ENCODE measurements around the gene RGS18.
"Not testable (repeated sequence)": the region's sequence is repeated elsewhere in the genome, so short reads cannot be mapped to it uniquely, and the experiment has no call there.

The RGS18 gene

DNA sequence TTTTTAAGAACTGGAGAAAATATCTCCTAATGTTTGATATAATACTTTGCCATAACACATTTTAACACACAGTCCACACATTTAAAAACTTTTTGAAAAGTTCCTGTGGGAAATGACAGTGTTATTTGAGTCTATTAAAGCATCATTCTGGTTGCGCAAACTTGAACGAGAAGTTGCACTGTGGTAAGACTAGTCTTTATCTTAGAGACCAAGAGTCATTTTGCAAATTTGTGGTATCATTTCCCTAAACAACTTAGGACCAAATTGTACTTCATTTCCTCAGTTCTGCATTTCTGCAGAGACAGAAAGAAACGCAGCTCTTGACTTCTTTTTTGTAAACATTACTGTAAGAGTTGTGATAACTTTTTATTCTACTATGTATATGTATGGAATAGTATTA is at the start of gene RGS18:
Gene RGS18, plus strand, starts transcription at position 282 of the 400 bp plus-strand sequence. CDS start 176 bp downstream, outside the sequence.
- DNase-seq = peak; percentile 17

DNA sequence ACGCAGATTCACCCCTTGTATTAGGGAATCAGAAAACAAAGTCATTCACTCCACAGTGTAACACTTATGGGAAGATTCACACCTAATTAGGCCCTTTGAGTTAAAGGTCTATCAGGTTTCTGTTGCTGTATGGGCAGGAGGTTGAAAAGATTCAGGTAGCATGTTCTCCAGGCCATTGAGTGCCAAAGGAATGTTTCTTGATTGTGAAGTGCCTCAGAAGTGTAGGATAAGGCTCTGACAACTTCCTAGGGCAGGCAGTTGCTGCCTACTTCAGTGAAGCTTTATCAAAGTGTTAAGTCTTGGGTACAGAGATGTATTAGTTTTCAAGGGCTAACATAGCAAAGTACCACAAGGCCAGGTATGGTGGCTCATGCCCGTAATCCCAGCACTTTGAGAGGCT is 48.7 kb upstream of the RGS18 start:
- DNase-seq = no peak

DNA sequence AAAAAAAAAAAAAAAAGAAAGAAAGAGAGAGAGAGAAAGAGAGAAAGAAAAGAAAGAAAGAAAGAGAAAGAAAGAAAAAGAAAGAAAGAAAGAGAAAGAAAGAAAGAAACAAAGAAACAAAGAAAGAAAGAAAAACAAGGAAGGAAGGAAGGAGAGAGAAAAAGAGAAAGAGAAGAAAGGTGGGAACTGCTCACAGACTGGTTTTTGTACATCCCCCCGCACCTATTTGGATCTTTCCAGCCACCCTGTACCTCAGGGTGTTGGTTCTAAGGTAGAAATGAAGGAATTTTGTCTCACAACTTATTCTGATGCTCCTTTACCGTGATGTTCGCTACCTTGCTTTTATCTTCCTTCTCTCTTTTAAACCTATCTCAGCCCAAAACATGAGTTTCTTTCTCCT is 43.3 kb upstream of the RGS18 start:
- no peak for DNase-seq

GRCh38 chr1:192118881-192119405 is 39.3 kb upstream of the RGS18 start:
- no peak for DNase-seq

- no peak for DNase-seq
Measured at GRCh38 chr1:192119701-192120100, 38.6 kb upstream of the RGS18 start.

DNA sequence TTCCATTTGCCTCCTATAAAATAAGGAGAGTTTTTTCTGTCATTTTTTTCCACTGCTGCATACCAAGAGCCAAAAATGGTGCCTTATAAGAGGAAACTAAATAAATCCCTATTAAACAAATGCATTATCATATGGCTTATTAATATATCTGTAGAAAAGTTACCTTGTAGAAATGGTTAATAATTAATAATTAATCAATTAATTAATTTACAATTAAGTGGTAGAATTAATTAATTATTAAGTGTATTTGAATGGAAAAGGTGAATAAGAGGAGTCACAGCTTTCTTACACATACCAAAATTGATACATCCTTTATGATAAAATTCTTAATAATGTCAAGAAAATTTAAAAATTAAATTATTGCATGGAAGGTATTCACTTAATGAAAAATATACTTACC is 35.6 kb upstream of the RGS18 start:
- no peak for DNase-seq

DNA sequence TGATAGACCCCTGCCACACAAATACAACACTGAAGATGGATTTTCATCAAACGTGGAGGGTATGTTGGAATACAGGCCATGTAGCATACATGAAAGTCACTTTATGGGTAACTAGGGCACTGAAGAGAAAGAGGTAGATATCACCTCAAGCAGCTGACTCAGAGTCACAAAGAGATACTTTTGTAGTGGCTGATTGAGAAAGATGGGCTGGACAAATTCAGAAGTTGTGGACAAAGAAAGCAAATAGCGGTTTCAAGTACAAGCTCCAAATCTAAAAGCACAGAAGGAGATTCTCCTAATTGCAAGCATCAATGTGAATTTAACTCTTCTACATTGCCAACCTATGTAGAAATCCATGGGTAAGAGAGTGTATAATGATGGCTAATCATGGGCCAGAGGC is 35.0 kb upstream of the RGS18 start:
- no peak for DNase-seq

DNA sequence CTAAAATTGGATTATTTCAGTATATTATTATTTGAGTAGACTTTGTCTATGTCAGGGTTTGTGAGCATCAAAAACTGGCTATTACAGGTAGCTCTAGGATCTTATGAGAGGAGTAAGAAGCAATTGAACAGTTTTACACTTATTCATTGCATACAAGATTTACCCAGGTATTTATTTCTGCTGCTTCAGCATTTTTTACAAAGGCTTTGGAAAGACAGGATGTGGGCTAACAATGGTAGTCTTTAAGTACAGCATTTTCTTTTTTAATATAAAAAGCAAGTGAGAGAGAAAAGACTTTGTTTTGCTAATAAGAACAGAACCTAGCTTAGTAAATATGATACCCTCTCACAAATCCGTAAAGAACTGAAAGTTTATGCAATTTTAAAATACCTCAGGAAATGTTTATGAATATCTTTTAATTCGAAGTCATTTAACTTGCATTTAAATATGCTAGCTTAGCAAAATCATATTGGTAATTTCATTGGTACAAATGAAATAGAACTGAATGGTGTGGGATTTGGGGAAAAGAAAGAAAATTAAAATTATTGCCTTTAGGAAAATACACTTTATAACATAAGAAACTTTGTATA is 32.1 kb upstream of the RGS18 start:
- no peak for DNase-seq

GRCh38 chr1:192130175-192130574 is 28.1 kb upstream of the RGS18 start:
- no peak for DNase-seq

GRCh38 chr1:192130865-192131264 is 27.4 kb upstream of the RGS18 start:
- DNase-seq = not testable (repeated sequence)

GRCh38 chr1:192131914-192132313 is 26.3 kb upstream of the RGS18 start:
- DNase-seq = no peak

DNA sequence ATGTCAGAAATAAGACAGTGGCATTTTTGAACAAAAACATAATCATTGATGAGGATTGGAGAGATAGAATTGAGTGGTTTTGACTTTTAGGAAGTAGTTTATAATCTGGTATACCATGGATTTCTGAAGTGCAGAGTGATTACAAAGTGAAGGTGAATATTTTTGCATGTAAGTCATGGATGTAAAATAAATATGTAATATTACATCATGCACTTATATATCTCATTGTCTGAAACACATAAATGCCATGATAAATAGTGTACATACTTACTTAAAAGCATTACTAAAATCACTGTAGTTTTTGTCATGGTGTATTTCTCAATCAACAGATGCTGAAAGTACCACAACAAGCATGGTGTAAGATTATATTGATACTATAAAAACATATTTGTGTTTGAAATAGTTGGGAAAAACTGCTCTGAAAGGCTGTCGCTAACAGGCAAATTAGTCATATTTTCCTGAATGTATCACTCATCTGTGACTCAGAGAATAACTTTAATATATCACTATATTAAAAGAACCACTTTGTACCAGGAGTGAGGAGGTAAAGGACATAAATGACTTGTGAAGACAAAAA is 24.8 kb upstream of the RGS18 start:
- no peak for DNase-seq

- no peak for DNase-seq
Measured at GRCh38 chr1:192140382-192140781, 17.9 kb upstream of the RGS18 start.

GRCh38 chr1:192147221-192147620 is 11.0 kb upstream of the RGS18 start:
- no peak for DNase-seq

DNA sequence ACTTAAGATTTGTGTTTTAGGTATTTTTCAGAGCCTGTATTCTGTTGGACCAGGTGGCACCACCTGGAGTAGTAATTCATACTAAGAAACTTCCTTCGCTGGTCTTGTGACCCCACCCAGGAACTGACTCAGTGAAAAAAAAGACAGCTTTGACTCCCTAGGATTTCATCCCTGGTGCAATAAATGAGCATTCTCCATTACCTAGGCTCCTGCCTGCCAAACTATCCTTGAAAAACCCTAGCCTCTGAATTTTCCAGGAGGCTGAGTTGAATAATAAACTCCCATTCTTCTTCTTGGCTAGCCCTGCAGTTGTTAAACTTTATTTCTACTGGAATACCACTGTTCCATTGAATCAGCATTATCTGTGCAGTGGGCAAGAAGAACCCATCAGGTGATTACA is 10.6 kb upstream of the RGS18 start:
- DNase-seq = no peak

- no peak for DNase-seq
Measured at GRCh38 chr1:192151176-192151575, 7.1 kb upstream of the RGS18 start.

GRCh38 chr1:192153276-192153675 is 5.0 kb upstream of the RGS18 start:
- no peak for DNase-seq

DNA sequence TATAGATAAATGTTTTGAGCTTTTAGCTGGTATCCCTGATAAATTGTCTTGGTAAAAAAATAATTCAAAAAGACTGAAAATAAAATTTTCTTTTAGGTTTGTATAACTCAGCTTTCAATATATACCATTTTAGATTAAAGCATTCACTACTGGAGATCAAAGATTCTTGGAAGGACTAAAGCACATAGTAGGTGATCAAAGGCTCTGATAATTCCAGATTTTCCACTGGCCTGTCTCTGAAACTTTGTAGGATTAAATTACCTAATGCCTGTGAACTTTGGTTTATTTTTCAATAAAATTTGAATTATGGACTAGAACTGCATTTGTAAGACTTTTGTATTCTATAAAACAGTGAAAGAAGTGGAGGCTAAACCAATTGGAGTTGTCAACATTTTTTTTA is 1.2 kb upstream of the RGS18 start:
- DNase-seq = no peak

GRCh38 chr1:192159014-192159413 is 752 bp downstream of the RGS18 start:
- no peak for DNase-seq

DNA sequence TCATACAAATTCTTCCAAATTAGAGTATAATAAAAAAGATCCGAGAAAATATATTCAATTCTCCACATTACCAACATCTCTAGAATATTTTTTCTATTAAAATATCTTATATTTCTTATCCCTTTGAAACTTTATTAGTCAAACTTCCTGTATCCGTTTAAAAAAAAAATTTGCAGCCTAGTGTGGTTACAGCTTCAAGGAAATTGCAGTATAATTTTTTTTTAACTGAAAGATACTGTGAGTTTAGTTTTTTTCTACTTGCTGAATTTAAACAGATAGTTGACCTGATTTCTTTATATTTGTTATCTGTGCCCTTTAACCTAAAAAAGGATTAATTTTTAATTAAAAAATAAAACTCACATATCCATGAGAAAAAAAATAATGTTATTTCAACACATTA is 1.5 kb downstream of the RGS18 start:
- no peak for DNase-seq

- DNase-seq = no peak
Measured at GRCh38 chr1:192160196-192160595, 1.9 kb downstream of the RGS18 start.

DNA sequence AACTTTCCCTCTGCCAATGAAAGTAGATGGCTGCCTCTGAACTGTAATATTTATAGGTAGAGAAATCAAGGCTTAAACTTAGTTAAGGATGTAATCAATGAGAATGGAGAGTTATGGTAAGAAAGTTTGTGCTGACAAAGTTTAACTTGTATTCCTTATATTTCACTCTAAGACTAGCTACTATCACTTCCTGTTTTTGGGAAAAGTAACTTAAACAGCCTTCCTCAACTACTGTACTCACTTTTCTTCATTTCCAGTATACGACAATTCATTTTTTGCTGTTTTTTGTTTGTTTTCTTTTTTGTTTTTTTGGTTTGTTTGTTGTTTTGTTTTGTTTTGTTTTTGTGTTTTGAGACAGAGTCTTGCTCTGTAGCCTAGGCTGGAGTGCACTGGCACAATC is 3.7 kb downstream of the RGS18 start:
- no peak for DNase-seq

DNA sequence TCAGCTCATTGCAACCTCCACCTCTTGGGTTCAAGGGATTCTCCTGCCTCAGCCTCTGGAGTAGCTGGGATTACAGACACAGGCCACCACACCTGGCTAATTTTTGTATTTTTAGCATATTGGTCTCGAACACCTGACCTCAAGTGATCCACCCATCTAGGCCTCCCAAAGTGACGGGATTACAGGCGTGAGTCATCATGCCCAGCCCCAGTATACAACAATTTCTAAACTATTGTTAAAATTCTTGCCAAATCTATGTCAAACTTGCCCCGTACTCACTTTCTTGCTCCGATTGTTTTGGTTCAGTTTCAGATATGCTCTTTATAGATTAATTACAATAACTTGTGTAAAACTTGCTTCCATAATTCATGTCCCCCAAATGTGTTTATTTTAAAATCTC is 4.1 kb downstream of the RGS18 start:
- no peak for DNase-seq

- not testable (repeated sequence) for DNase-seq
Measured at GRCh38 chr1:192165002-192165401, 6.7 kb downstream of the RGS18 start.

DNA sequence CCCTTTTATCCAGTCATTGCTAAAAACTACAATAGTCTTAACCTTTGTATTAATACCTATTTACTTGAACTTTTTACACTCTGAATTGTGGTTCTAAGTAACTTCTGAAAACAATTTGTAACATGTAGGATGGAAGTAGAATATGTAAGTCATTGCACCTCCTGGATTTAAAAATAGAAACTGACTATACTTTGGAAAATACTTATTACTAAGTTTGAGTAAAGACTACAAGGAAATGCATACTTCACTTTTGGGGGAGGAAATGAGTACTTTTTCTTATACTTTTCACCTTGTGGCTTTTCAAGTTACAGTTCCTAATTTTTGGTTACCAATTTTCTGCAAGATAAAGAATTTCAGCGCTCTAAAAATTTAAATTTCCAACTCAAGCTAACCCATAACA is 8.7 kb downstream of the RGS18 start:
- DNase-seq = no peak

Data from midbrain (tissue), 1 donor.